GM18505 (cell line): ENCODE results near the gene NCS1.

Source experiments
- ATAC-seq: cut with Tn5 transposase; IDR thresholded peaks from one replicate; pipeline ENCODE4 v1.9.1; 2021; ENCODE audit not compliant: unreplicated experiment
- POLR2A ChIP-seq: IDR thresholded peaks from 4 replicates; pipeline ENCODE4 v1.6.1; 2011; ENCODE audit warnings: borderline replicate concordance; ENCODE audit not compliant: insufficient read depth, insufficient read length; ENCODE audit errors: extremely low read depth

Gene NCS1

GRCh38 chr9:130155647-130156046, 16.6 kb upstream of the NCS1 start:
- no peak for ATAC-seq
- TF ChIP-seq POLR2A: no peak

DNA sequence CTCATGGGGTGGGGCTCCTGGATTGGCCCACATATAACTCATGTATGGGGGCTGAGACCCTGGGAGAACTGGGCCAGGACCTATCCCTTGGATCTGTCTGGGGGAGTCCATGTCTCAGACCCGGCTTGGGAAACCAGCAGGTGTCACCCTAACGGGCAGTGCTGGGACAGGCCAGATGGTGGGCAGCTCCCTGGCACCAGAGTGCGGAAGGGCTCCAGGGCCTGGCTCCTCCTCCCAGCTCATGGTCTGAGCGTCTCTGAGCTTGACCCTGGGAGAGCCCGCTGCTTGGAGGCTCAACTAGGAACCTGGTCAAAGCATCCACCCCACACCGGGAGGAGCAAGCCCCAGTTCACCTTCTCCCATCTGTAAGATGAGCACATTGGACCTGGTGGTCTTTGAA, 15.5 kb upstream of the NCS1 start:
- no peak for ATAC-seq
- TF ChIP-seq POLR2A: no peak

DNA sequence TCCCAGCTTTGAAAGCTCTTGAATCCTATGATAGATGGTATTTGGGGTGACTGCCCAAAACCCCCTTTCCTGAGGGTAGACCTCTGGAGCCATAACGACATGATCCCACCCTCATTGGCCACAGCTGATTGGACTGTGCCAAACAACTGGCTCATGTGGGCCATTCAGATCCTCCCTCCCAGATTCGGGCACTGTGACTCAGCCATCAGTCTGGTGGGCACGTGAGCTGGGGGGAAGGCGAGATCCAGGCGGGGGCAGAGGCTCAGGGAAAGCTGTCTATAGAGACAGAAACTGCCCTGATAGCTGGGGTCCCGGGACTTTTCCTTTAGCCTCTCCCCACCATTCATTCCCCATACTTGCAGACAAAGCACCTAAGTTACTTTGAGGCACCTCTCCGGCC, 15.1 kb upstream of the NCS1 start:
- no peak for TF ChIP-seq POLR2A
- no peak for ATAC-seq

GRCh38 chr9:130158001-130158400, 14.2 kb upstream of the NCS1 start:
- no peak for ATAC-seq
- no peak for TF ChIP-seq POLR2A

DNA sequence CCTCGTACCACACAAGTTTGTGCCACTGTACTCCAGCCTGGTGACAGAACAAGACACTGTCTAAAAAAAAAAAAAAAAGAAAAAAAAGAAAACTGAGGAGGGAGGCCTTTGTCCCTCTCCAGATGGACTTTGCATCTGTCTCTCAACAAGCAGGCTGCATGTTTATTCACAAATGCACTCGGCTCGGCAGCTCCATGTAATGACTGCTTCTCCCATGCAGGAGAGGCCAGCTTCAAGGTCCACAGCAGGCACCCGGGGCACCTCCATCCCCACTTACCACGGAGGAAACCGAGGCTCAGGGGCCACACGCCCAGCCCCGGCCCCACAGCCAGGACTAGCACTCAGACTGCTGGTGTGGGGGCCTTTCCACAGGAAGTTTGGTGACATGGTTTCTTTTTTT, 13.1 kb upstream of the NCS1 start:
- no peak for TF ChIP-seq POLR2A
- no peak for ATAC-seq

- no peak for ATAC-seq
Observed at GRCh38 chr9:130159915-130160670, 12.1 kb upstream of the NCS1 start.

GRCh38 chr9:130160862-130161470, 11.2 kb upstream of the NCS1 start:
- TF ChIP-seq POLR2A: no peak
- ATAC-seq: no peak

More at GRCh38 chr9:130159915-130160670, 12.1 kb upstream of the NCS1 start:
- no peak for TF ChIP-seq POLR2A

DNA sequence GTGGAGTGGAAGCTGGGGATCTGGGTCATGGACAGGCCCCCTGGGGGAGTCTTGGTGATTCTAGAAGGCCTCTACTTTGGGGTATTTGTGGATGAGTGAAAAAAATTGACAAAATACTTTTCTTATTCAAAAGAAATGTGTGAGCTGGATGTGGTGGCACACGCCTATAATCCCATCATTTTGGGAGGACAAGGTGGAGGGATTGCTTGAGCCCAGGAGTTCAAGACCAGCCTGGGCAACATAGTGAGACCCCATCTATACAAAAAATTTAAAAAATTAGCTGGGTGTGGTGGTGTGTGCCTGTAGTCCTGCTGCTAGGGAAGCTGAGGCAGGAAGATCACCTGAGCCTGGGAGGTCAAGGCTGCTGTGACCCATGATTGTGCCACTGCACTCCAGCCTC, 6.6 kb upstream of the NCS1 start:
- TF ChIP-seq POLR2A: no peak

DNA sequence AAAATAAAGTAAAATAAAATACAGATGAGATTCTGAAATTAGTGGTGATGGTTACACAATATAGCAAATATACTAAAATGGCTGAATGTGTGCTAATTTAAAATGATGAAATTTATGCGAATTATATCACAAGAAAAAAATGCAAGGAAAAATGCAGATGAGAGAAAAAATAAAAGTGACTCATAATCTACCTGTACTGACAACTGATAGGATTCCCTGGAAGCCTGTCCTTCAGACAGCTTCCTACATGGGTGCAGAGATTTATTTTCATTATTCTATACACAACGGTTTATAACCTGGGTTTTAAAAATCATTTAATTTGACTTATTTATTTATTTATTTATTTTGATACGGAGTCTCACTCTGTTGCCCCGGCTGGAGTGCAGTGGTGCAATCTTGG, 5.8 kb upstream of the NCS1 start:
- no peak for TF ChIP-seq POLR2A
- ATAC-seq: no peak

More for the DNA sequence above, 6.6 kb upstream of the NCS1 start:
- ATAC-seq: no peak

DNA sequence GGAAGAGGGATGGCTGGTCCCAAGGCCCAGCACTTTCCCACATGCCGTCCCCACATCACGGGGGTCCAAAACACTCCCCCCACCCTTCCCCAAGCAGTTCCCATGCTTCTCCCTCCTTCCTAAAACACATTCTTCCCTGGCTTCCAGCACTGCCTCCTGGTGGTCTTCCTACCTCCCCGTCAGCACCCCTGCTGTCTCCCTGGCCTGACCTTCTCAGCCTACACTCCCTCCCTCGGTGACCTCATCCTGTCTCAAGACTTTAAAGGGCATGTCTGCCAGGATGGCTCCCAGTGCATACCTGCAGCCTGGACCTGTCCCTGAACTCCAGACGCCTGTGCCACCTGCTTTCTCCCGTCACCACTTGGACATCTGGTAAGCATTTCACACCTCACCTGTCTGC, 4.3 kb upstream of the NCS1 start:
- no peak for ATAC-seq
- no peak for TF ChIP-seq POLR2A

DNA sequence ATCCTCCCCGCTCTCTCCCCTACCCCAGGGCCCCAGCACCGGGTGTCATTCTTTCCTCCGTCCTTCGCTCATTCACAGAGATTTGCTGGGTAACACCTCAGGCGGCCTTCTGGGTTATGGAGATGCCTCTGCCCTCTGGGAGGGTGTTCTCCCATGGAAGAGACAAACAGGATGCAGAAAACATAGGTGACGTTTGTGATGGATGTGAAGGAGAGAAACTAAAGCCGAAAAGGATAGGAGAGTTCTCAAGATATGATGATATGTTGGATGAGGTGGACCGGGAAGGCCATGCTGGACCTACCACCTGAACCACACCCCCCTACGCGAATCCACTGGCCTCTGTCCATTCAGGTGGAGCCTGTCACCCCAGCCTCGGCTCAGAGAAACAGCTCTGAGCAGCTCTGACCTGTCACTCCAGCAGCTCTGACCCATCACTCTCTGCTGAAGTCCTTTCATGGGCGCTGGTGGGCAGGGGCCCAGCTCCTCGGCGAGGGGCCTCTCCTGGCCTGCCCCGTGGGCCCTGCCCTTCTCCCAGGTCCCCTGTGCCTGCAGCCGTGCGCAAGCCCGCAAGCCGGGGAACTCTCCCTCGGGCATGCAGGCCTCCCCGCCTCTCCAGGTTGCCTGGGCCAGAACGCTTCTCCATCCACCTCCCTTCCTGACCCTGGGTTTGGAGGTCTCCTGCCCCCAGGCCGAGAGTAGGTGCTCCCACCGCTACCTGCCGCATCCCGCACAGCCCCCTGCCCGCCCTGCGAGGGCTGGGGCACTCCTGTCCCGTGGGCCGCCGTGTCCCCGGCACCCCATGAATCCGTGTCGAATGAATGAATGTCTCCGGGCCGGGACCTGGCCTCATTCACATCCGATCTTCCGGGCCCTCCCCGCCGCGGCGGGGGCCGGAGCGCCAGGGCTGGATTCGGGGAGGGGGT, 717 bp upstream of the NCS1 start:
- no peak for TF ChIP-seq POLR2A
- no peak for ATAC-seq

- ATAC-seq: no peak
- TF ChIP-seq POLR2A: no peak
Observed at GRCh38 chr9:130172858-130173665, 858 bp downstream of the NCS1 start.

DNA sequence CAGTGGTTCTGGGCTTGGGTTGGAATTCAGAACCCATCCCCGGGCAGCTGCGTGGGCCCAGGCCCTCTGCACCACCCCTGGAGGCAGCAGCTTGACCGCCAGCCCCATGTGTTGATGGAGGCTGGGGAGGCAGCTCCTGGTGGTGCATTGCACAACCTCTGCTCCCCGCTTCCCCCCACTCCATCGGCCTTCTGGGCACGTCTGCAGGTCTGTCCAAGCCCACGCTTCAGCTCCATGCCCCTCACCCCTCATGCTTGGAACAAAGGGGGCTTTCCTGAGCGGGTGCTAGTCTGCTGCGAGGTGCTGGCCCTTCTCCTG, 1.4 kb downstream of the NCS1 start:
- no peak for TF ChIP-seq POLR2A
- no peak for ATAC-seq
